Measurements from ENCODE around the gene NOS1AP. TPM values are rescaled to one million over a fixed set of nuclear protein-coding genes. Genes with fewer than 3 reads are reported as not detected.

Gene NOS1AP
- total and polyA plus RNA-seq, 7 experiments from 2014 or later: 0.08 to 0.15 TPM; not detected in 5

- peaks cover 33 to 58% (median 40%) of the 10 kb centered on the region in 5 donors for H3K27me3 Mint-ChIP-seq
- no peak overlapping the region for H3K27ac ChIP-seq (ENCODE audit: low read depth, low read length)
Measured at GRCh38 chr1:162025541-162025940, 44.0 kb upstream of the NOS1AP start.

GRCh38 chr1:162026881-162027280, 42.6 kb upstream of the NOS1AP start:
- peaks cover 6 to 14% (median 9%) of the 10 kb centered on the region in 7 donors for H3K4me1 Mint-ChIP-seq
- CTCF ChIA-PET: interaction anchor here (1.1 kb wide), 1 partner anchor 10 kb away, joined by 4 read pairs; no protein-coding TSS in a partner anchor
- H3K27ac Mint-ChIP-seq: no peak overlapping the region
- peaks cover 0 to 6% (median 0%) of the 10 kb centered on the region in 5 donors for H3K36me3 Mint-ChIP-seq
- H3K9me3 ChIP-seq (ENCODE audit: control insufficient read depth in 2 of 3, low read length in 3 of 3): no peaks in the 10 kb centered on the region
- H3K27me3 Mint-ChIP-seq: peaks cover 33 to 59% (median 40%) of the 10 kb centered on the region in 5 donors
- DNase-seq (no peak), ATAC-seq (no peak)
- H3K27me3 ChIP-seq (ENCODE audit: control insufficient read depth in 2 of 2, insufficient read depth in 2 of 2, low read length in 2 of 2): peaks cover 0 to 3% of the 10 kb centered on the region in 2 donors
- POLR2A ChIA-PET: no interaction called here
- H3K27ac ChIP-seq (ENCODE audit: low read depth, low read length): no peak overlapping the region
- intact Hi-C loops (cut with micrococcal nuclease): no loop called here
- H3K9me3 Mint-ChIP-seq: peaks cover 0 to 4% (median 0%) of the 10 kb centered on the region in 11 donors
- H3K4me3 Mint-ChIP-seq: no peak overlapping the region
- no peaks in the 10 kb centered on the region for H3K36me3 ChIP-seq (ENCODE audit: control insufficient read depth in 2 of 3, insufficient read depth in 3 of 3, low read length in 3 of 3)
- H3K4me3 ChIP-seq (ENCODE audit: low read length): no peak overlapping the region
- H3K4me1 ChIP-seq (ENCODE audit: control insufficient read depth in 2 of 2, insufficient read depth in 2 of 2, low read length in 2 of 2): peaks cover 0 to 4% of the 10 kb centered on the region in 2 donors

More at GRCh38 chr1:162025541-162025940, 44.0 kb upstream of the NOS1AP start:
- Histone ChIP-seq H3K9me3 (ENCODE audit: control insufficient read depth in 2 of 3, low read length in 3 of 3) (no peaks in the 10 kb centered on the region), H3K36me3 (ENCODE audit: control insufficient read depth in 2 of 3, insufficient read depth in 3 of 3, low read length in 3 of 3) (no peaks in the 10 kb centered on the region), H3K4me3 (ENCODE audit: low read length) (no peak overlapping the region), H3K27me3 (ENCODE audit: control insufficient read depth in 2 of 2, insufficient read depth in 2 of 2, low read length in 2 of 2) (peaks cover 0 to 3% of the 10 kb centered on the region in 2 donors), H3K4me1 (ENCODE audit: control insufficient read depth in 2 of 2, insufficient read depth in 2 of 2, low read length in 2 of 2) (peaks cover 0 to 4% of the 10 kb centered on the region in 2 donors)
- intact Hi-C loops (cut with micrococcal nuclease): no loop called here
- no peak overlapping the region for H3K4me3 Mint-ChIP-seq
- H3K36me3 Mint-ChIP-seq: peaks cover 0 to 6% (median 0%) of the 10 kb centered on the region in 5 donors
- ChIA-PET POLR2A (no interaction called here), CTCF (interaction anchor here (0.7 to 0.9 kb wide), 2 partner anchors 16 to 233 kb away, joined by 3 to 4 read pairs; no protein-coding TSS in a partner anchor)
- H3K9me3 Mint-ChIP-seq: peaks cover 0 to 4% (median 0%) of the 10 kb centered on the region in 11 donors
- H3K27ac Mint-ChIP-seq: no peak overlapping the region
- no peak for ATAC-seq
- peaks cover 6 to 14% (median 9%) of the 10 kb centered on the region in 7 donors for H3K4me1 Mint-ChIP-seq
- no peak for DNase-seq

GRCh38 chr1:162028726-162029125, 40.8 kb upstream of the NOS1AP start:
- H3K4me1 ChIP-seq (ENCODE audit: control insufficient read depth in 2 of 2, insufficient read depth in 2 of 2, low read length in 2 of 2): peaks cover 0 to 4% of the 10 kb centered on the region in 2 donors
- ATAC-seq: peak; percentile 64
- H3K27ac Mint-ChIP-seq: no peak overlapping the region
- DNase-seq: no peak
- peaks cover 0 to 6% (median 0%) of the 10 kb centered on the region in 5 donors for H3K36me3 Mint-ChIP-seq
- H3K9me3 Mint-ChIP-seq: peaks cover 0 to 4% (median 0%) of the 10 kb centered on the region in 11 donors
- no peak overlapping the region for H3K4me3 ChIP-seq (ENCODE audit: low read length)
- no peaks in the 10 kb centered on the region for H3K9me3 ChIP-seq (ENCODE audit: control insufficient read depth in 2 of 3, low read length in 3 of 3)
- no peak overlapping the region for H3K27ac ChIP-seq (ENCODE audit: low read depth, low read length)
- H3K36me3 ChIP-seq (ENCODE audit: control insufficient read depth in 2 of 3, insufficient read depth in 3 of 3, low read length in 3 of 3): no peaks in the 10 kb centered on the region
- peaks cover 28 to 53% (median 40%) of the 10 kb centered on the region in 5 donors for H3K27me3 Mint-ChIP-seq
- H3K4me3 Mint-ChIP-seq: no peak overlapping the region
- peaks cover 0 to 3% of the 10 kb centered on the region in 2 donors for H3K27me3 ChIP-seq (ENCODE audit: control insufficient read depth in 2 of 2, insufficient read depth in 2 of 2, low read length in 2 of 2)
- peaks cover 6 to 7% (median 7%) of the 10 kb centered on the region in 7 donors for H3K4me1 Mint-ChIP-seq
- intact Hi-C loops (cut with micrococcal nuclease): no loop called here
- POLR2A ChIA-PET: interaction anchor here (1.2 kb wide), 1 partner anchor 10 kb away, joined by 3 read pairs; no protein-coding TSS in a partner anchor
- CTCF ChIA-PET: no interaction called here

GRCh38 chr1:162029157-162029556, 40.3 kb upstream of the NOS1AP start:
- H3K4me3 ChIP-seq (ENCODE audit: low read length): no peak overlapping the region
- H3K27me3 ChIP-seq (ENCODE audit: control insufficient read depth in 2 of 2, insufficient read depth in 2 of 2, low read length in 2 of 2): peaks cover 0 to 3% of the 10 kb centered on the region in 2 donors
- POLR2A ChIA-PET: no interaction called here
- H3K27ac Mint-ChIP-seq: no peak overlapping the region
- intact Hi-C loops (cut with micrococcal nuclease): no loop called here
- H3K4me3 Mint-ChIP-seq: no peak overlapping the region
- H3K36me3 ChIP-seq (ENCODE audit: control insufficient read depth in 2 of 3, insufficient read depth in 3 of 3, low read length in 3 of 3): no peaks in the 10 kb centered on the region
- peaks cover 0 to 4% of the 10 kb centered on the region in 2 donors for H3K4me1 ChIP-seq (ENCODE audit: control insufficient read depth in 2 of 2, insufficient read depth in 2 of 2, low read length in 2 of 2)
- H3K4me1 Mint-ChIP-seq: peaks cover 4 to 6% (median 5%) of the 10 kb centered on the region in 7 donors
- peaks cover 0 to 6% (median 0%) of the 10 kb centered on the region in 5 donors for H3K36me3 Mint-ChIP-seq
- CTCF ChIA-PET: no interaction called here
- ATAC-seq (no peak), DNase-seq (no peak)
- no peak overlapping the region for H3K27ac ChIP-seq (ENCODE audit: low read depth, low read length)
- no peaks in the 10 kb centered on the region for H3K9me3 ChIP-seq (ENCODE audit: control insufficient read depth in 2 of 3, low read length in 3 of 3)
- peaks cover 28 to 55% (median 38%) of the 10 kb centered on the region in 5 donors for H3K27me3 Mint-ChIP-seq
- H3K9me3 Mint-ChIP-seq: peaks cover 0 to 4% (median 0%) of the 10 kb centered on the region in 11 donors

GRCh38 chr1:162030759-162031280, 38.7 kb upstream of the NOS1AP start:
- intact Hi-C loops (cut with micrococcal nuclease): loop anchor here in 1 of 2 donors (10.0 kb wide), 1 partner anchor 546 kb away; no protein-coding TSS in a partner anchor
- POLR2A ChIA-PET: no interaction called here
- peaks cover 0 to 6% (median 0%) of the 10 kb centered on the region in 5 donors for H3K36me3 Mint-ChIP-seq

GRCh38 chr1:162033428-162033827, 36.1 kb upstream of the NOS1AP start:
- no peaks in the 10 kb centered on the region for H3K9me3 ChIP-seq (ENCODE audit: control insufficient read depth in 2 of 3, low read length in 3 of 3)
- H3K27me3 Mint-ChIP-seq: peaks cover under 1 to 28% (median 12%) of the 10 kb centered on the region in 5 donors
- peaks cover 0 to 1% (median 0%) of the 10 kb centered on the region in 11 donors for H3K9me3 Mint-ChIP-seq
- H3K36me3 ChIP-seq (ENCODE audit: control insufficient read depth in 2 of 3, insufficient read depth in 3 of 3, low read length in 3 of 3): no peaks in the 10 kb centered on the region
- H3K4me1 ChIP-seq (ENCODE audit: control insufficient read depth in 2 of 2, insufficient read depth in 2 of 2, low read length in 2 of 2): no peaks in the 10 kb centered on the region
- H3K4me1 Mint-ChIP-seq: peaks cover 0 to 10% (median 0%) of the 10 kb centered on the region in 7 donors
- H3K27ac ChIP-seq (ENCODE audit: low read depth, low read length): no peak overlapping the region
- no peaks in the 10 kb centered on the region for H3K36me3 Mint-ChIP-seq
- H3K4me3 Mint-ChIP-seq: no peak overlapping the region
- POLR2A ChIA-PET: no interaction called here
- H3K27me3 ChIP-seq (ENCODE audit: control insufficient read depth in 2 of 2, insufficient read depth in 2 of 2, low read length in 2 of 2): no peaks in the 10 kb centered on the region
- no peak overlapping the region for H3K4me3 ChIP-seq (ENCODE audit: low read length)
- DNase-seq: no peak
- intact Hi-C loops (cut with micrococcal nuclease): loop anchor here in 1 of 2 donors (10.0 kb wide), 1 partner anchor 549 kb away; no protein-coding TSS in a partner anchor
- CTCF ChIA-PET: interaction anchor here (1.5 to 7.6 kb wide), 3 partner anchors 129 to 240 kb away, joined by 4 to 136 read pairs (median 65); no protein-coding TSS in a partner anchor
- ATAC-seq: no peak
- no peak overlapping the region for H3K27ac Mint-ChIP-seq

More at GRCh38 chr1:162030759-162031280, 38.7 kb upstream of the NOS1AP start:
- no peaks in the 10 kb centered on the region for H3K36me3 ChIP-seq (ENCODE audit: control insufficient read depth in 2 of 3, insufficient read depth in 3 of 3, low read length in 3 of 3)
- CTCF ChIA-PET: no interaction called here
- peaks cover 0 to 3% of the 10 kb centered on the region in 2 donors for H3K27me3 ChIP-seq (ENCODE audit: control insufficient read depth in 2 of 2, insufficient read depth in 2 of 2, low read length in 2 of 2)
- Mint-ChIP-seq H3K27ac (no peak overlapping the region), H3K4me3 (no peak overlapping the region), H3K4me1 (peaks cover 0 to 5% (median 0%) of the 10 kb centered on the region in 7 donors), H3K9me3 (peaks cover 0 to 4% (median 0%) of the 10 kb centered on the region in 11 donors), H3K27me3 (peaks cover 23 to 50% (median 27%) of the 10 kb centered on the region in 5 donors)
- no peak overlapping the region for H3K4me3 ChIP-seq (ENCODE audit: low read length)
- DNase-seq (no peak), ATAC-seq (no peak)
- no peaks in the 10 kb centered on the region for H3K4me1 ChIP-seq (ENCODE audit: control insufficient read depth in 2 of 2, insufficient read depth in 2 of 2, low read length in 2 of 2)
- no peaks in the 10 kb centered on the region for H3K9me3 ChIP-seq (ENCODE audit: control insufficient read depth in 2 of 3, low read length in 3 of 3)
- H3K27ac ChIP-seq (ENCODE audit: low read depth, low read length): no peak overlapping the region

All from naive thymus-derived CD4-positive, alpha-beta T cell (primary cell).